Measurements from ENCODE around the gene MVK. TPM values are rescaled to one million over a fixed set of nuclear protein-coding genes. Genes with fewer than 3 reads are reported as not detected.

The MVK gene
- total and polyA plus RNA-seq, 2 experiments from 2014 or later, result 6.7 to 11.8 TPM

DNA sequence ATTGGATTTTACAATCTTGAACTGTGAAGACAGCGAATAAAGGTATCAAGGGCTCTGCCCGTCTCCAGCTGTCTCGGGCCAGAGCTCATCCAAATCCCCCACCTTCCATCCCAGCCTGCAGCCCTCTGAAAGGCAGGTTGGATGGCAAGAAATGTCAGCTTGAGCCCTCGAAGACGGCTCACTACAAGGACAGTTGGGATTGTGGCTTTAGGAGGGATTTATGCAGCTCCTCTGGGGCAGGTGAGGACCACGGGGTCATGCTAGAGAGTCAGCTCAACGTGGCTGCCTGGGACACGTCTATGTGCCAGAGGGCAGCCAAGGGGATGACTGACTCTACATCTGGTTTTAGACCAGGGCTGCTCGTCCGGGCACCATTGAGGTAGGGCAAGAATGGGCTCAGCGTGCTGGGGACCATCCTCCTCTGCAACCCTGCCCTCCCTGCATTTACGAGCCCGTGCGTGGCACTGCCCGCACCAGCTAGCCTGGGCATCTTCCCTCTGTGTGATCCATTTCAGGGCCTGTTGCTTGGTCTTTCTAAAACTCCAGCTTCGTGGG lies 16.2 kb downstream of the MVK start:
- no peak overlapping the region for H3K4me2 ChIP-seq (ENCODE audit: unreplicated experiment)
- H3K9ac ChIP-seq, result no peak overlapping the region
- 89 to 91% methylated on average over 16 of the region's 16 CpGs for WGBS, 2 experiments (ENCODE audit: low coverage in 1 of 2, low lambda C conversion rate in 2 of 2, missing lambda C conversion rate in 2 of 2)
- H3K4me1 ChIP-seq (ENCODE audit: insufficient read depth), result no peaks in the 10 kb centered on the region
- in situ Hi-C loops (cut with MboI), result no loop called here
- DNase-seq, result no peak
- H3K79me2 ChIP-seq (ENCODE audit: insufficient read depth), result no peaks in the 10 kb centered on the region
- TF ChIP-seq EZH2phosphoT487 (IDR thresholded peaks at IDR 0.05; ENCODE audit: insufficient read depth, low read depth) (no peak), EZH2 (IDR thresholded peaks at IDR 0.05; ENCODE audit: insufficient read depth, poor library complexity, severe bottlenecking) (no peak)
- H3K36me3 ChIP-seq (ENCODE audit: low read depth), result no peaks in the 10 kb centered on the region
- no peaks in the 10 kb centered on the region for H4K20me1 ChIP-seq (ENCODE audit: insufficient read depth)
- no peak overlapping the region for H3K27ac ChIP-seq
- H3K9me2 ChIP-seq (ENCODE audit: insufficient read depth), result no peaks in the 10 kb centered on the region
- H3F3A ChIP-seq (ENCODE audit: insufficient read depth), result no peaks in the 10 kb centered on the region
- H3K4me3 ChIP-seq, result no peak overlapping the region
- H2AFZ ChIP-seq, result no peak overlapping the region
- H3K9me3 ChIP-seq (ENCODE audit: low read depth), result no peaks in the 10 kb centered on the region
- no peaks in the 10 kb centered on the region for H3K27me3 ChIP-seq (replicated peaks; ENCODE audit: insufficient read depth)

DNA sequence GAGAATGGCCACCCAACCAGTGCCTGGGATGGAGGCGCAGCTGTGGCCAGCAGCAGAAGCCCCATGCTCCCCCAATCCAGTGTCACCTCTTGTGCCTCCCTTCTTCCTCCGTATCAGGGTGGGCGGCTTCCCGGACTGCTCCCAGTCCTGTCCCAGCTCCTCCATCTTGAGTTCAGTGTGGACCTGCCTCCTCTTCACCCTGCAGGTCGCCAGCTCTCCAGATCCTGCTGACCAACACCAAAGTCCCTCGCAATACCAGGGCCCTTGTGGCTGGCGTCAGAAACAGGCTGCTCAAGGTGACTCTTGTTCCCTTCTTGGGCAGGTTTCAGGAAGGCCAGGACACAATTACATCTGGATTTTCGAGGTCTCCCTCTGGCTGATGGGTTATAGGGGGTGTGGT lies 17.0 kb downstream of the MVK start:
- TF ChIP-seq EZH2 (IDR thresholded peaks at IDR 0.05; ENCODE audit: insufficient read depth, poor library complexity, severe bottlenecking), result no peak
- no peak for TF ChIP-seq EZH2phosphoT487 (IDR thresholded peaks at IDR 0.05; ENCODE audit: insufficient read depth, low read depth)
- Histone ChIP-seq H3K4me3 (no peak overlapping the region), H3K4me1 (ENCODE audit: insufficient read depth) (no peaks in the 10 kb centered on the region), H3K9me3 (ENCODE audit: low read depth) (no peaks in the 10 kb centered on the region), H3K4me2 (ENCODE audit: unreplicated experiment) (no peak overlapping the region), H3K9ac (no peak overlapping the region), H3K36me3 (ENCODE audit: low read depth) (no peaks in the 10 kb centered on the region), H3K9me2 (ENCODE audit: insufficient read depth) (no peaks in the 10 kb centered on the region), H3K27me3 (replicated peaks; ENCODE audit: insufficient read depth) (no peaks in the 10 kb centered on the region), H3F3A (ENCODE audit: insufficient read depth) (no peaks in the 10 kb centered on the region), H3K27ac (no peak overlapping the region), H4K20me1 (ENCODE audit: insufficient read depth) (no peaks in the 10 kb centered on the region), H2AFZ (no peak overlapping the region), H3K79me2 (ENCODE audit: insufficient read depth) (no peaks in the 10 kb centered on the region)
- in situ Hi-C loops (cut with MboI), result no loop called here
- DNase-seq, result no peak
- WGBS, 2 experiments (ENCODE audit: low coverage in 1 of 2, low lambda C conversion rate in 2 of 2, missing lambda C conversion rate in 2 of 2), result 88 to 95% methylated on average over 6 to 8 of the region's 8 CpGs

DNA sequence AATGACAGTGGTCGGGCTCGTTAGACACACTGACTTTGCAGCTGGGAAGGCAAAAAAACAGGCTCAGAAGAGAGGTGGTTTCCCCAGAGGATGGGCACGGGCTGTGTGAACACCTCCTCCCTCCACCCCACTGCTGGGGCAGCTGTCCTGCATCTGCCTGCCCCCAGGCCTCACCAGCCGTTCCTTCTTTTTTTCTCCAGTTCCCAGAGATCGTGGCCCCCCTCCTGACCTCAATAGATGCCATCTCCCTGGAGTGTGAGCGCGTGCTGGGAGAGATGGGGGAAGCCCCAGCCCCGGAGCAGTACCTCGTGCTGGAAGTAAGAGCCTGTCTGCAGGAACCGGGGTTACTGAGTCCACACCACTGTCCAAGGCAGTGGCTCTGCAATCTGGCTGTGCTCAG lies 17.4 kb downstream of the MVK start:
- TF ChIP-seq EZH2phosphoT487 (IDR thresholded peaks at IDR 0.05; ENCODE audit: insufficient read depth, low read depth), result no peak
- no peaks in the 10 kb centered on the region for H4K20me1 ChIP-seq (ENCODE audit: insufficient read depth)
- H3K36me3 ChIP-seq (ENCODE audit: low read depth), result no peaks in the 10 kb centered on the region
- no peaks in the 10 kb centered on the region for H3K9me3 ChIP-seq (ENCODE audit: low read depth)
- H3K27me3 ChIP-seq (replicated peaks; ENCODE audit: insufficient read depth), result no peaks in the 10 kb centered on the region
- H3K4me1 ChIP-seq (ENCODE audit: insufficient read depth), result no peaks in the 10 kb centered on the region
- no peak overlapping the region for H3K9ac ChIP-seq
- no peak overlapping the region for H2AFZ ChIP-seq
- 84 to 90% methylated on average over 10 of the region's 10 CpGs for WGBS, 2 experiments (ENCODE audit: low coverage in 1 of 2, low lambda C conversion rate in 2 of 2, missing lambda C conversion rate in 2 of 2)
- no peak overlapping the region for H3K27ac ChIP-seq
- in situ Hi-C loops (cut with MboI), result no loop called here
- H3K4me3 ChIP-seq, result no peak overlapping the region
- DNase-seq, result no peak
- no peaks in the 10 kb centered on the region for H3F3A ChIP-seq (ENCODE audit: insufficient read depth)
- H3K79me2 ChIP-seq (ENCODE audit: insufficient read depth), result no peaks in the 10 kb centered on the region
- no peaks in the 10 kb centered on the region for H3K9me2 ChIP-seq (ENCODE audit: insufficient read depth)
- H3K4me2 ChIP-seq (ENCODE audit: unreplicated experiment), result no peak overlapping the region

DNA sequence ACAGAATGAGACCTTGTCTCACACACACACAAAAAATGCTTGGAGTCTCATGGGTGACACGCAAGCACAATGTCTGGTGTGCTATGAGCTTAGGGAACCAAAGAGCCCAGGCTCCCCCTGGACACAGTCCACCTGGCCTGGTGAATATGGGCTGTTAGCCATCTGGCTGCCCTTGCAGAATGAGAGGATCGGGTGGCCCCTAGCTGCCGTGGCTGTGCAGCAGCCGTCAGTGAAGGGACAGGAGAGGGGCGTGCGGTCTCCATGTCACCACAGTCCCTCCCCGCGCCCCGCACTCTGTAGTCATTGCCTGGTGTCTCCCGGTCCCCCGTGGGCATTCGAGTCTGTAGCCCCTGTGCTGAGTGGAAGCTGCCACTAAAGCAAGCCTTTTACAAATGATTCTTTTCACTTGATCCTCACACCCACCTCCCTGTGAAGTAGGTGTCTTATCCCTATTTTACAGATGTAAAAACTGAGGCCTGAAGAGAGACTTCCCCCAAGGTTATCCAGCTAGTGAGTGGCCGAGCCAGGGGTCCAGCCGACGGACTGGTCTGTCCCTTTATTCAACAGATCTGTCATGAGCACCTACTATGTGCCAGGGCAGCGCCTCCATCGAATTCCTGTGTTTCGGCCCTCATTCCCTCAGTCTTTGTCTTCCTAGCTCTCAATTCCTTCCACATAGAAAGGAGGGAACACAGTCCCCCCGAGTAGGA lies 18.8 kb downstream of the MVK start:
- in situ Hi-C loops (cut with MboI), result no loop called here
- Histone ChIP-seq H3K9me3 (ENCODE audit: low read depth) (no peaks in the 10 kb centered on the region), H3K9ac (no peak overlapping the region), H3K4me1 (ENCODE audit: insufficient read depth) (no peaks in the 10 kb centered on the region), H2AFZ (no peak overlapping the region), H3K79me2 (ENCODE audit: insufficient read depth) (no peaks in the 10 kb centered on the region), H3F3A (ENCODE audit: insufficient read depth) (no peaks in the 10 kb centered on the region), H4K20me1 (ENCODE audit: insufficient read depth) (no peaks in the 10 kb centered on the region), H3K36me3 (ENCODE audit: low read depth) (no peaks in the 10 kb centered on the region), H3K4me2 (ENCODE audit: unreplicated experiment) (no peak overlapping the region), H3K9me2 (ENCODE audit: insufficient read depth) (no peaks in the 10 kb centered on the region), H3K27me3 (replicated peaks; ENCODE audit: insufficient read depth) (no peaks in the 10 kb centered on the region), H3K4me3 (no peak overlapping the region), H3K27ac (no peak overlapping the region)
- 89 to 92% methylated on average over 19 of the region's 19 CpGs for WGBS, 2 experiments (ENCODE audit: low coverage in 1 of 2, low lambda C conversion rate in 2 of 2, missing lambda C conversion rate in 2 of 2)
- no peak for DNase-seq
- TF ChIP-seq EZH2 (IDR thresholded peaks at IDR 0.05; ENCODE audit: insufficient read depth, poor library complexity, severe bottlenecking) (no peak), EZH2phosphoT487 (IDR thresholded peaks at IDR 0.05; ENCODE audit: insufficient read depth, low read depth) (no peak)

Measured in GM23248 (cell line).